Loucy (cell line): ENCODE results near the gene PIP5K1C.

Experiments used
- CTCF ChIP-seq: fragments of 200-600 bp; sonication (generic); conservative IDR thresholded peaks from 2 replicates; pipeline ENCODE4 v1.5.1; 2014; ENCODE audit warnings: mild to moderate bottlenecking, antibody characterized with exemption, low read length
- EZH2phosphoT487 ChIP-seq: fragments of 200-600 bp; IDR thresholded peaks from 2 replicates; pipeline ENCODE4 v1.6.1; 2018; ENCODE audit warnings: antibody characterized with exemption, mild to moderate bottlenecking, moderate library complexity, borderline replicate concordance

- TF ChIP-seq CTCF: no peak
- no peak for TF ChIP-seq EZH2phosphoT487
These were observed 95.9 kb downstream of the PIP5K1C start for GRCh38 chr19:3604227-3604986.
